Transverse colon (tissue), 4 donors: ENCODE measurements around the gene DPF3.
A peak's percentile ranks its signal among the peaks of the same experiment; 100 is the strongest.

ENCODE experiments used
- EP300 ChIP-seq: sonication (generic); formaldehyde crosslinking; IDR thresholded peaks from one replicate; pipeline ENCODE4 v1.6.1; 2017; ENCODE audit warnings: antibody characterized with exemption, low read depth
- POLR2A ChIP-seq: fragments of 450-650 bp; IDR thresholded peaks from one replicate; pipeline ENCODE4 v1.6.1; 2016; ENCODE audit warnings: antibody characterized with exemption, mild to moderate bottlenecking, moderate library complexity
- POLR2AphosphoS5 ChIP-seq, 3 donors: sonication (generic); formaldehyde crosslinking; IDR thresholded peaks; one replicate each; pipeline ENCODE4 v1.6.1; 2016; ENCODE audit warnings: antibody characterized with exemption in 3 of 3
- TF ChIP-seq, protein P1 (sequence below), 5 experiments: fragments of 200-600 bp in 3 of 5; fragments of 450-650 bp in 2 of 5; sonication (generic) in 3 of 5; IDR thresholded peaks; 1 replicate in 2 of 5; 2 replicates in 3 of 5; pipeline ENCODE4 v1.5.1; 2016 to 2017; ENCODE audit warnings: antibody characterized with exemption in 5 of 5, inconsistent platforms in 3 of 5, mild to moderate bottlenecking in 2 of 5, moderate library complexity in 1 of 5

DNA sequence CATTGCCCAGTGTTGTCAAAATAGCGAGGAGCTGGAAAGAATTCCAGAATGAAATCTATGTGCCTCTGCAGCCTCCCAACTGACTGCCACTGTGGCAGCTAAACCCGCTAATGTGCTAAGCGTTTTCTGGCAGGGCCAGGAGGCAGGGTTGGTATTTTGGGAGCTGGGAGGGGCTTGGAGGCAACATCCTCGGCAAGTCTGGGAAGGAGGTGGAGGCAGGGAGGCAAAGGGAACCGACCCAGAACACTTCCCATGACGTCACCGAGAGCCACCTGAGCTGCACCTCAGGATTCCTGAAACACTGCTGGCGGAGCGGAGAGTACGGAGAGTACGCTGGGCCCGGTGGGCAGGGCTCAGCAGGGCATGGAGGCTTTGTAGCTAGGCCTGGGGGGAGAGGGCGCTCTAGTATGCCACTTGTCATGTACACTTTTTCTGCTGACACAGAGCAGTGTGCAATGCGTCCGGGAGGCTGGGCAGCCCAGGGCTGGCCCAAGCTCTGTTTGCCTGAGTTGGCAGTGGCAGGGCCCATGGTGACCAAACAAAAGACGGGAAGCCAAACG lies 81.5 kb downstream of the DPF3 start:
- TF ChIP-seq, protein P1, sequence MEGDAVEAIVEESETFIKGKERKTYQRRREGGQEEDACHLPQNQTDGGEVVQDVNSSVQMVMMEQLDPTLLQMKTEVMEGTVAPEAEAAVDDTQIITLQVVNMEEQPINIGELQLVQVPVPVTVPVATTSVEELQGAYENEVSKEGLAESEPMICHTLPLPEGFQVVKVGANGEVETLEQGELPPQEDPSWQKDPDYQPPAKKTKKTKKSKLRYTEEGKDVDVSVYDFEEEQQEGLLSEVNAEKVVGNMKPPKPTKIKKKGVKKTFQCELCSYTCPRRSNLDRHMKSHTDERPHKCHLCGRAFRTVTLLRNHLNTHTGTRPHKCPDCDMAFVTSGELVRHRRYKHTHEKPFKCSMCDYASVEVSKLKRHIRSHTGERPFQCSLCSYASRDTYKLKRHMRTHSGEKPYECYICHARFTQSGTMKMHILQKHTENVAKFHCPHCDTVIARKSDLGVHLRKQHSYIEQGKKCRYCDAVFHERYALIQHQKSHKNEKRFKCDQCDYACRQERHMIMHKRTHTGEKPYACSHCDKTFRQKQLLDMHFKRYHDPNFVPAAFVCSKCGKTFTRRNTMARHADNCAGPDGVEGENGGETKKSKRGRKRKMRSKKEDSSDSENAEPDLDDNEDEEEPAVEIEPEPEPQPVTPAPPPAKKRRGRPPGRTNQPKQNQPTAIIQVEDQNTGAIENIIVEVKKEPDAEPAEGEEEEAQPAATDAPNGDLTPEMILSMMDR (IDR thresholded peaks at IDR 0.05), result no peak
- no peak for TF ChIP-seq POLR2A
- TF ChIP-seq EP300, result no peak
- peak in 2 of 3 donors; percentile 9 to 19 for TF ChIP-seq POLR2AphosphoS5 (IDR thresholded peaks at IDR 0.05)
